DOHH2 (cell line): ENCODE data around the gene CYRIA.

Source experiments
- EZH2phosphoT487 ChIP-seq: fragments of 200-600 bp; sonication (generic); IDR thresholded peaks from 2 replicates; pipeline ENCODE4 v1.6.1; 2017; ENCODE audit warnings: borderline replicate concordance, mild to moderate bottlenecking, antibody characterized with exemption, low read length, moderate library complexity, mixed read lengths
- TF ChIP-seq, protein P1 (sequence below): fragments of 200-600 bp; sonication (generic); IDR thresholded peaks from one replicate; pipeline ENCODE4 v1.5.1; 2014; ENCODE audit warnings: antibody characterized with exemption, mild to moderate bottlenecking, low read depth, low read length; ENCODE audit not compliant: poor library complexity, severe bottlenecking

DNA sequence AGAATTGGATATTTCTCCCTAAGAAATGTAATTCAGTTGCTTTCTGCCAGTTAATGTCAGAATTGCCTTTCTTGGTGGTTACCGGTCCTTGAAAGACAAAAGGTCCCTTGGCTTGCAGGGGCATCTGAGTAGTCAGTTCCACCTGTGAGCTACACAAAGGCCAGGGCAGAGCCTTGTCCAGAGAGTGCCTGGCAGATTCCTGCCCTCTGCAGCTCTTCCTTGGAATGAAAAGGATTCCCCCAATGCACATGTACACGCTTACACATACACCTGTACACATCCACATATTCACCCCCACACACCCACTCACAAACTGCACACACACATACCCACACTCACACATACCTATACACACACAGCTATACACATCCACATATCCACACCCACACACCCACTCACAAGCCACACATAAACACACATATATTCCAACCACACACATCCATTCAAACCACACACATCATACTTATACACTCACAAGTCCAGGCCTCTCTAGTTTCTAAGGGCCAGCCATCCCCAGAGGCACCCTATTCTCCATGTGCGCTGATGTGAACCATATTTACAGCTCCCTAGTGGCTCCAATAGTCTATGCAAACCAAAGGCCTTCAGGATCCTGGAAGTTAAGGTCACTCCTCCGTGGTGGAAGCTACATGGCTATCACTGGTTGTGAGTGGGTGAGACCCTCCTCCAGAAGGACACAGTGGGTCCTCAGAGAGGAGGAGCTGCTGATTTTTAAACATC, 9.6 kb downstream of the CYRIA start:
- TF ChIP-seq, protein P1, sequence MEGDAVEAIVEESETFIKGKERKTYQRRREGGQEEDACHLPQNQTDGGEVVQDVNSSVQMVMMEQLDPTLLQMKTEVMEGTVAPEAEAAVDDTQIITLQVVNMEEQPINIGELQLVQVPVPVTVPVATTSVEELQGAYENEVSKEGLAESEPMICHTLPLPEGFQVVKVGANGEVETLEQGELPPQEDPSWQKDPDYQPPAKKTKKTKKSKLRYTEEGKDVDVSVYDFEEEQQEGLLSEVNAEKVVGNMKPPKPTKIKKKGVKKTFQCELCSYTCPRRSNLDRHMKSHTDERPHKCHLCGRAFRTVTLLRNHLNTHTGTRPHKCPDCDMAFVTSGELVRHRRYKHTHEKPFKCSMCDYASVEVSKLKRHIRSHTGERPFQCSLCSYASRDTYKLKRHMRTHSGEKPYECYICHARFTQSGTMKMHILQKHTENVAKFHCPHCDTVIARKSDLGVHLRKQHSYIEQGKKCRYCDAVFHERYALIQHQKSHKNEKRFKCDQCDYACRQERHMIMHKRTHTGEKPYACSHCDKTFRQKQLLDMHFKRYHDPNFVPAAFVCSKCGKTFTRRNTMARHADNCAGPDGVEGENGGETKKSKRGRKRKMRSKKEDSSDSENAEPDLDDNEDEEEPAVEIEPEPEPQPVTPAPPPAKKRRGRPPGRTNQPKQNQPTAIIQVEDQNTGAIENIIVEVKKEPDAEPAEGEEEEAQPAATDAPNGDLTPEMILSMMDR, result no peak
- no peak for TF ChIP-seq EZH2phosphoT487
